ENCODE results near the gene WDR90.

WDR90 gene

GRCh38 chr16:609316-609715 is 39.8 kb upstream of the WDR90 start:
- peaks cover 11% of the 10 kb centered on the region for H3K9me3 ChIP-seq (ENCODE audit: severe bottlenecking)
- TF ChIP-seq, protein P1, sequence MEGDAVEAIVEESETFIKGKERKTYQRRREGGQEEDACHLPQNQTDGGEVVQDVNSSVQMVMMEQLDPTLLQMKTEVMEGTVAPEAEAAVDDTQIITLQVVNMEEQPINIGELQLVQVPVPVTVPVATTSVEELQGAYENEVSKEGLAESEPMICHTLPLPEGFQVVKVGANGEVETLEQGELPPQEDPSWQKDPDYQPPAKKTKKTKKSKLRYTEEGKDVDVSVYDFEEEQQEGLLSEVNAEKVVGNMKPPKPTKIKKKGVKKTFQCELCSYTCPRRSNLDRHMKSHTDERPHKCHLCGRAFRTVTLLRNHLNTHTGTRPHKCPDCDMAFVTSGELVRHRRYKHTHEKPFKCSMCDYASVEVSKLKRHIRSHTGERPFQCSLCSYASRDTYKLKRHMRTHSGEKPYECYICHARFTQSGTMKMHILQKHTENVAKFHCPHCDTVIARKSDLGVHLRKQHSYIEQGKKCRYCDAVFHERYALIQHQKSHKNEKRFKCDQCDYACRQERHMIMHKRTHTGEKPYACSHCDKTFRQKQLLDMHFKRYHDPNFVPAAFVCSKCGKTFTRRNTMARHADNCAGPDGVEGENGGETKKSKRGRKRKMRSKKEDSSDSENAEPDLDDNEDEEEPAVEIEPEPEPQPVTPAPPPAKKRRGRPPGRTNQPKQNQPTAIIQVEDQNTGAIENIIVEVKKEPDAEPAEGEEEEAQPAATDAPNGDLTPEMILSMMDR (IDR thresholded peaks at IDR 0.05; ENCODE audit: low read depth, low read length) = no peak
- H3K4me3 ChIP-seq (ENCODE audit: low read depth, low read length) = no peak overlapping the region
- H3K36me3 ChIP-seq = peaks cover 14% of the 10 kb centered on the region
- DNase-seq = no peak
- no peaks in the 10 kb centered on the region for H3K27me3 ChIP-seq (ENCODE audit: insufficient read depth, low read depth, severe bottlenecking)
- H3K27ac ChIP-seq = peak overlapping the region; percentile 23; the same call in 1 of the 2 replicates

GRCh38 chr16:609984-610383 is 39.2 kb upstream of the WDR90 start:
- TF ChIP-seq, protein P1 (IDR thresholded peaks at IDR 0.05; ENCODE audit: low read depth, low read length) = no peak
- peaks cover 11% of the 10 kb centered on the region for H3K36me3 ChIP-seq
- no peak overlapping the region for H3K4me3 ChIP-seq (ENCODE audit: low read depth, low read length)
- peaks cover 5% of the 10 kb centered on the region for H3K9me3 ChIP-seq (ENCODE audit: severe bottlenecking)
- H3K27me3 ChIP-seq (ENCODE audit: insufficient read depth, low read depth, severe bottlenecking) = no peaks in the 10 kb centered on the region
- H3K27ac ChIP-seq = peak overlapping the region; percentile 23
- DNase-seq = no peak

DNA sequence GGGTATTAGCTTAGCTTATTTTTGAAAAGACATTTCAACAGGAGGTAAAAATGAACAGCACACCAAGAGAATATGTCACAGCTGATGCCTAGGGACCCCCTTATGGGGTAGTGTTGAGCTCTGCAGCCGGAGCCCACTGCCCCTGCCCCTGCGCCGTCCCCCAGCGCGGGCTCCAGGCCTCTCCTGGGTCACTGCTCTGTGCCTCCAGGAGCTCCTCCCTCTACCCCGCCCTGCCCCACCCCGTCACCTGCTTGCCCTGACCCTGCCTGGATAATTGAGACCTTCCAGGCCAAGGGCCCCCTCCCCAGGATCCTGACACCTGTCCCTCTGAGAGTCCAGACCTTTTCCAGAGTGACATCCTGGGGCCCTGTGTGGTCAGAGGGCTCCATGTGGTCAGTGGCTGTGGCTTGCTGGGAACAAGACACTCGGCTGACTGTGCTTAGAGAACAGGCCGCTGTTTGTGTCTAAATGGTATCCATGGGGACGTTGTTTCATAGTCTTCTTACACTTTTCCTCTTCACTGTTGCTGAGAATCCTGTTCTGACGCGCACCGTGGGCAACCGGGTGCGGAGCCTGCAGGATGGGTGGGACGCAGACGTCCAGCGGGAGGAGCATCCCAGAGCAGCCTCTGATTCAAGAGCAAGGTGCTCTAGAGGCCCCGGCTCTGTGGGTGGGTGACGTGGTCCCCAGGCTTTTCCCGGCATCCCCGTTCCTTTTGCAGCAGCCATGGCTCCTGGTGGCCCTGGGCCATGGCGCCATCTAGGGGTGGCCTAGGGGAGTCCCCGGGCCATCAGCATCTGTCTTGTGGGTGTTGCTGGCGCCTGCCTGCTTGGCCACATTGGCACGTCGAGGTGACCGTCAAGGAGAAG is 38.4 kb upstream of the WDR90 start:
- Histone ChIP-seq H3K27me3 (ENCODE audit: insufficient read depth, low read depth, severe bottlenecking) (no peaks in the 10 kb centered on the region), H3K27ac (peak overlapping the region; percentile 23), H3K4me3 (ENCODE audit: low read depth, low read length) (no peak overlapping the region), H3K9me3 (ENCODE audit: severe bottlenecking) (no peaks in the 10 kb centered on the region), H3K36me3 (peaks cover 5% of the 10 kb centered on the region)
- TF ChIP-seq, protein P1 (IDR thresholded peaks at IDR 0.05; ENCODE audit: low read depth, low read length) = peak; percentile 96
- peak; percentile 90 for DNase-seq

DNA sequence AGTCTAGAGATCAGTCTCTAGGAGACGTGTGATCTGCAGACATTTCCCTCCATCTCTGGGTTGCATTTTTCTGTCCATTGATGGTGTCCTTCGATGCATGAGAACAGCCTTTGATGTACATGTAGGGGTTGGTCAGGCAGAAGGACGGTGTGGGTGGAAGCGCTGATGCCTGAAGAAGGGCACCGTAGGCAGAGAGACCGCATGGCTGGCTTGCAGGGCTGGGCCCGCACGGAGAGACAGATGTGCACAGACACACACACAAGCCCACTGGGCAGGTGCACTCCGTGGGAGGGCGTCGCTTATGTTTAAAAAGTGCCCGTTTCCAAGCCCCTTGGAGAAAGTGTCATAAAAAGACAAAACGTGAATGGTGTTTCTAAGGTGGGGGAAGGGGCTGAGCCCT is 34.0 kb upstream of the WDR90 start:
- TF ChIP-seq, protein P1 (IDR thresholded peaks at IDR 0.05; ENCODE audit: low read depth, low read length) = no peak
- peaks cover 16% of the 10 kb centered on the region for H3K36me3 ChIP-seq
- H3K9me3 ChIP-seq (ENCODE audit: severe bottlenecking) = no peaks in the 10 kb centered on the region
- H3K27me3 ChIP-seq (ENCODE audit: insufficient read depth, low read depth, severe bottlenecking) = no peaks in the 10 kb centered on the region
- H3K27ac ChIP-seq = no peak overlapping the region
- H3K4me3 ChIP-seq (ENCODE audit: low read depth, low read length) = no peak overlapping the region
- DNase-seq = no peak

GRCh38 chr16:616733-617586 is 32.2 kb upstream of the WDR90 start:
- Histone ChIP-seq H3K27me3 (ENCODE audit: insufficient read depth, low read depth, severe bottlenecking) (no peaks in the 10 kb centered on the region), H3K27ac (peak overlapping the region; percentile 62), H3K36me3 (peaks cover 18% of the 10 kb centered on the region), H3K4me3 (ENCODE audit: low read depth, low read length) (no peak overlapping the region), H3K9me3 (ENCODE audit: severe bottlenecking) (no peaks in the 10 kb centered on the region)
- DNase-seq = no peak
- TF ChIP-seq, protein P1 (IDR thresholded peaks at IDR 0.05; ENCODE audit: low read depth, low read length) = no peak
